HepG2 (cell line): ENCODE results near the gene TUBB8B.
"Not testable (repeated sequence)": the region's sequence is repeated elsewhere in the genome, so short reads cannot be mapped to it uniquely, and the experiment has no call there.

ENCODE experiments used
- DPF2 ChIP-seq: sonication (generic); formaldehyde crosslinking; IDR thresholded peaks from 2 replicates; pipeline ENCODE4 v1.4.0; 2020; ENCODE audit warnings: mild to moderate bottlenecking, low read depth, missing genetic modification reagents, borderline replicate concordance
- EP300 ChIP-seq, 3 experiments: sonication (generic) in 1 of 3; formaldehyde crosslinking in 1 of 3; IDR thresholded peaks; 2 replicates each; pipeline versions ENCODE4 v1.5.1 to v1.6.1; 2011 to 2020; ENCODE audit warnings: low read depth in 2 of 3, low read length in 2 of 3, borderline replicate concordance in 1 of 3, improper control_type of control experiment in 1 of 3, mild to moderate bottlenecking in 1 of 3, missing genetic modification reagents in 1 of 3, moderate library complexity in 1 of 3
- NR1H2 ChIP-seq: sonication (generic); formaldehyde crosslinking; IDR thresholded peaks from 2 replicates; pipeline ENCODE4 v1.8.1; 2022; ENCODE audit warnings: low read depth, missing genetic modification reagents, borderline replicate concordance
- SMAD3 ChIP-seq: sonication (generic); formaldehyde crosslinking; IDR thresholded peaks from 2 replicates; pipeline ENCODE4 v1.4.0; 2020; ENCODE audit warnings: missing genetic modification reagents
- SRF ChIP-seq: IDR thresholded peaks from 2 replicates; pipeline ENCODE4 v1.6.1; 2011; ENCODE audit warnings: mild to moderate bottlenecking, low read depth, low read length, moderate library complexity
- TGIF2 ChIP-seq: IDR thresholded peaks from 2 replicates; pipeline ENCODE4 v1.6.1; 2016; ENCODE audit warnings: control low read depth, missing compliant biosample characterization
- YY1 ChIP-seq: IDR thresholded peaks from 2 replicates; pipeline ENCODE4 v1.6.1; 2011; ENCODE audit warnings: low read length, low read depth, moderate library complexity, mild to moderate bottlenecking; ENCODE audit not compliant: insufficient read depth, insufficient replicate concordance
- ZNF446 ChIP-seq: sonication (generic); formaldehyde crosslinking; IDR thresholded peaks from 2 replicates; pipeline ENCODE4 v1.5.0; 2020; ENCODE audit warnings: mild to moderate bottlenecking, missing genetic modification reagents
- ZSCAN22 ChIP-seq: sonication (generic); formaldehyde crosslinking; IDR thresholded peaks from 2 replicates; pipeline ENCODE4 v1.4.0; 2020; ENCODE audit warnings: mild to moderate bottlenecking, missing genetic modification reagents
- ZSCAN29 ChIP-seq: sonication (generic); formaldehyde crosslinking; conservative IDR thresholded peaks from 2 replicates; pipeline ENCODE4 v1.4.0; 2020; ENCODE audit warnings: mild to moderate bottlenecking, missing genetic modification reagents
- TF ChIP-seq, protein P1 (sequence below): sonication (generic); formaldehyde crosslinking; conservative IDR thresholded peaks from 2 replicates; pipeline ENCODE4 v1.4.0; 2020; ENCODE audit warnings: missing genetic modification reagents
- TF ChIP-seq, protein P2 (sequence below): sonication (generic); formaldehyde crosslinking; IDR thresholded peaks from 2 replicates; pipeline ENCODE4 v1.5.0; 2020; ENCODE audit warnings: mild to moderate bottlenecking, missing genetic modification reagents, moderate library complexity

DNA sequence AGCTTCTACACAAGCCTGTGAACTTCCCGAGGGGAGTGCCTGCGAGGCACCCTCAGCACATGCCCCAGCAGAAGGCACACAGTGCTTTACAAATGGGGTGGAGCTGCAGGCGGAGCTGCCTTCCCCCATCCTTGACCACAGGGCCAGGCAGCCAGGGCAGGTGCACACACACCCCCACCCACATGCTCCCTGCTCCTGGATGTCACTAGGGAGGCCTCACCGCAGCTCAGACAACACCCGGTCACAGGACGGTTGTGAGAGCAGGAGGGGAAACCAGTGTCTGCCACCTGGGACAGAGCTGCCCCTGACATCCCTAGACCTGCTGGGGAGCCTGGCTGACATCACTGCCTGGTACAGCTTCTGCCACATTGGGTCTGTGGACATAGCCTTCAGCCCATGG, 39.7 kb upstream of the TUBB8B start:
- TF ChIP-seq NR1H2 (CRISPR knock-in tag); DPF2; TGIF2 (CRISPR knock-in tag); ZSCAN22 (CRISPR knock-in tag); EP300 (IDR thresholded peaks at IDR 0.05; ENCODE audit: low read depth in 2 of 2, low read length in 2 of 2); EP300 (CRISPR knock-in tag; IDR thresholded peaks at IDR 0.05; ENCODE audit: borderline replicate concordance); ZSCAN29 (CRISPR knock-in tag); ZNF446 (CRISPR knock-in tag); SRF; YY1; SMAD3: not testable (repeated sequence)
- TF ChIP-seq, protein P1, sequence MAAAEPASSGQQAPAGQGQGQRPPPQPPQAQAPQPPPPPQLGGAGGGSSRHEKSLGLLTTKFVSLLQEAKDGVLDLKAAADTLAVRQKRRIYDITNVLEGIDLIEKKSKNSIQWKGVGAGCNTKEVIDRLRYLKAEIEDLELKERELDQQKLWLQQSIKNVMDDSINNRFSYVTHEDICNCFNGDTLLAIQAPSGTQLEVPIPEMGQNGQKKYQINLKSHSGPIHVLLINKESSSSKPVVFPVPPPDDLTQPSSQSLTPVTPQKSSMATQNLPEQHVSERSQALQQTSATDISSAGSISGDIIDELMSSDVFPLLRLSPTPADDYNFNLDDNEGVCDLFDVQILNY (CRISPR knock-in tag), result not testable (repeated sequence)
- TF ChIP-seq, protein P2, sequence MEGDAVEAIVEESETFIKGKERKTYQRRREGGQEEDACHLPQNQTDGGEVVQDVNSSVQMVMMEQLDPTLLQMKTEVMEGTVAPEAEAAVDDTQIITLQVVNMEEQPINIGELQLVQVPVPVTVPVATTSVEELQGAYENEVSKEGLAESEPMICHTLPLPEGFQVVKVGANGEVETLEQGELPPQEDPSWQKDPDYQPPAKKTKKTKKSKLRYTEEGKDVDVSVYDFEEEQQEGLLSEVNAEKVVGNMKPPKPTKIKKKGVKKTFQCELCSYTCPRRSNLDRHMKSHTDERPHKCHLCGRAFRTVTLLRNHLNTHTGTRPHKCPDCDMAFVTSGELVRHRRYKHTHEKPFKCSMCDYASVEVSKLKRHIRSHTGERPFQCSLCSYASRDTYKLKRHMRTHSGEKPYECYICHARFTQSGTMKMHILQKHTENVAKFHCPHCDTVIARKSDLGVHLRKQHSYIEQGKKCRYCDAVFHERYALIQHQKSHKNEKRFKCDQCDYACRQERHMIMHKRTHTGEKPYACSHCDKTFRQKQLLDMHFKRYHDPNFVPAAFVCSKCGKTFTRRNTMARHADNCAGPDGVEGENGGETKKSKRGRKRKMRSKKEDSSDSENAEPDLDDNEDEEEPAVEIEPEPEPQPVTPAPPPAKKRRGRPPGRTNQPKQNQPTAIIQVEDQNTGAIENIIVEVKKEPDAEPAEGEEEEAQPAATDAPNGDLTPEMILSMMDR, result not testable (repeated sequence)
